ENCODE results near the gene COL24A1.

The COL24A1 gene

GRCh38 chr1:86156566-86157455 is at the start of gene COL24A1:
TSS of gene COL24A1 (minus strand) at chr1:86156772. CDS start at chr1:86156396, 376 bp downstream.
- in situ Hi-C loops (cut with MboI; ENCODE audit: low sequenced_read_pairs), result no loop called here

GRCh38 chr1:86205741-86206140 is 49.2 kb upstream of the COL24A1 start:
- in situ Hi-C loops (cut with MboI; ENCODE audit: low sequenced_read_pairs), result no loop called here

GRCh38 chr1:86202552-86203340 is 46.2 kb upstream of the COL24A1 start:
- in situ Hi-C loops (cut with MboI; ENCODE audit: low sequenced_read_pairs), result no loop called here

GRCh38 chr1:86201311-86201710 is 44.7 kb upstream of the COL24A1 start:
- in situ Hi-C loops (cut with MboI; ENCODE audit: low sequenced_read_pairs), result no loop called here

GRCh38 chr1:86200901-86201300 is 44.3 kb upstream of the COL24A1 start:
- in situ Hi-C loops (cut with MboI; ENCODE audit: low sequenced_read_pairs), result no loop called here

- in situ Hi-C loops (cut with MboI; ENCODE audit: low sequenced_read_pairs), result no loop called here
These were observed 40.8 kb upstream of the COL24A1 start for GRCh38 chr1:86197206-86197855.

GRCh38 chr1:86195281-86195680 is 38.7 kb upstream of the COL24A1 start:
- in situ Hi-C loops (cut with MboI; ENCODE audit: low sequenced_read_pairs), result no loop called here

- in situ Hi-C loops (cut with MboI; ENCODE audit: low sequenced_read_pairs), result no loop called here
These were observed 38.0 kb upstream of the COL24A1 start for GRCh38 chr1:86194491-86195034.

- in situ Hi-C loops (cut with MboI; ENCODE audit: low sequenced_read_pairs), result no loop called here
These were observed 35.8 kb upstream of the COL24A1 start for GRCh38 chr1:86192417-86192816.

GRCh38 chr1:86191958-86192357 is 35.4 kb upstream of the COL24A1 start:
- in situ Hi-C loops (cut with MboI; ENCODE audit: low sequenced_read_pairs), result no loop called here

GRCh38 chr1:86190873-86191272 is 34.3 kb upstream of the COL24A1 start:
- in situ Hi-C loops (cut with MboI; ENCODE audit: low sequenced_read_pairs), result no loop called here

GRCh38 chr1:86184426-86184825 is 27.9 kb upstream of the COL24A1 start:
- in situ Hi-C loops (cut with MboI; ENCODE audit: low sequenced_read_pairs), result no loop called here

GRCh38 chr1:86183810-86184209 is 27.2 kb upstream of the COL24A1 start:
- in situ Hi-C loops (cut with MboI; ENCODE audit: low sequenced_read_pairs), result no loop called here

- in situ Hi-C loops (cut with MboI; ENCODE audit: low sequenced_read_pairs), result no loop called here
These were observed 19.7 kb upstream of the COL24A1 start for GRCh38 chr1:86176226-86176625.

GRCh38 chr1:86175756-86176155 is 19.2 kb upstream of the COL24A1 start:
- in situ Hi-C loops (cut with MboI; ENCODE audit: low sequenced_read_pairs), result no loop called here

- in situ Hi-C loops (cut with MboI; ENCODE audit: low sequenced_read_pairs), result no loop called here
These were observed 13.1 kb upstream of the COL24A1 start for GRCh38 chr1:86169625-86170024.

GRCh38 chr1:86159800-86160199 is 3.2 kb upstream of the COL24A1 start:
- in situ Hi-C loops (cut with MboI; ENCODE audit: low sequenced_read_pairs), result no loop called here

- in situ Hi-C loops (cut with MboI; ENCODE audit: low sequenced_read_pairs), result no loop called here
These were observed 586 bp downstream of the COL24A1 start for GRCh38 chr1:86155807-86156565.

- in situ Hi-C loops (cut with MboI; ENCODE audit: low sequenced_read_pairs), result no loop called here
These were observed 1.3 kb downstream of the COL24A1 start for GRCh38 chr1:86155051-86155806.

All from hTERT RPE-1 (cell line).